Calu3 (cell line): Measurements from ENCODE around the gene RIPOR3. TPM values are rescaled to one million over a fixed set of nuclear protein-coding genes. Genes with fewer than 3 reads are reported as not detected.
"Not testable (repeated sequence)": the region's sequence is repeated elsewhere in the genome, so short reads cannot be mapped to it uniquely, and the experiment has no call there.

Experiments
- BruUV-seq: library from RNA; stranded (reverse); fragments of 400-500 nt; replicated peaks from 2 replicates; lab custom pipeline; 2021; lab: Mats Ljungman, UMichigan
- CTCF ChIA-PET: fragments of 300-600 bp; sonication (Branson Sonifier 250); formaldehyde crosslinking; loops from one replicate; lab custom pipeline; 2022; ENCODE audit warnings: antibody characterized with exemption; lab: Charles Lee
- DNase-seq: peaks from one replicate; pipeline ENCODE4 v3.0.0; 2022
- H3K27ac Mint-ChIP-seq: one replicate; pipeline ENCODE4 v1.8.0; 2022; ENCODE audit warnings: mixed read lengths; ENCODE audit not compliant: unreplicated experiment
- H3K27me3 Mint-ChIP-seq: one replicate; pipeline ENCODE4 v1.8.0; 2022; ENCODE audit warnings: mixed read lengths; ENCODE audit not compliant: unreplicated experiment
- H3K36me3 Mint-ChIP-seq: one replicate; pipeline ENCODE4 v1.8.0; 2022; ENCODE audit warnings: mild to moderate bottlenecking, moderate library complexity, mixed read lengths; ENCODE audit not compliant: insufficient read depth, unreplicated experiment
- H3K4me1 Mint-ChIP-seq: one replicate; pipeline ENCODE4 v1.8.0; 2022; ENCODE audit warnings: mild to moderate bottlenecking, low read depth, mixed read lengths; ENCODE audit not compliant: unreplicated experiment
- H3K4me3 Mint-ChIP-seq: one replicate; pipeline ENCODE4 v1.8.0; 2022; ENCODE audit warnings: mild to moderate bottlenecking, low read depth, moderate library complexity, mixed read lengths; ENCODE audit not compliant: unreplicated experiment
- H3K9me3 Mint-ChIP-seq: one replicate; pipeline ENCODE4 v1.8.0; 2022; ENCODE audit warnings: low read depth, mixed read lengths; ENCODE audit not compliant: unreplicated experiment
- CTCF ChIP-seq: fragments of 200-600 bp; IDR thresholded peaks from one replicate; pipeline ENCODE4 v1.8.0; 2022; ENCODE audit warnings: antibody characterized with exemption; ENCODE audit not compliant: unreplicated experiment
- intact Hi-C: fragments of 100-400 bp; cut with micrococcal nuclease; formaldehyde crosslinking; loops from one replicate; pipeline ENCODE4 v1.10.0; 2022; ENCODE audit not compliant: unreplicated experiment
- total RNA-seq: library from RNA; stranded (reverse); gene quantifications from 2 replicates; pipeline ENCODE4 v1.2.3, GENCODE V29; 2022

RIPOR3 gene
- total RNA-seq, 1 experiment from 2014 or later: 4.0 TPM

GRCh38 chr20:50600281-50600895 lies 91.0 kb downstream of the RIPOR3 start:
- CTCF ChIA-PET: no interaction called here
- no peak for TF ChIP-seq CTCF
- intact Hi-C loops: no loop called here
- Mint-ChIP-seq H3K27ac (no peak overlapping the region), H3K27me3 (peaks cover 20% of the 10 kb centered on the region), H3K4me1 (peaks cover 26% of the 10 kb centered on the region), H3K9me3 (no peaks in the 10 kb centered on the region), H3K36me3 (peaks cover 31% of the 10 kb centered on the region), H3K4me3 (no peak overlapping the region)
- DNase-seq: no peak
- no TSS peak for BruUV-seq

GRCh38 chr20:50598768-50599167 lies 92.6 kb downstream of the RIPOR3 start:
- H3K9me3 Mint-ChIP-seq, H3K4me3 Mint-ChIP-seq, intact Hi-C loops, BruUV-seq, H3K27ac Mint-ChIP-seq, DNase-seq: not testable (repeated sequence)
- H3K36me3 Mint-ChIP-seq: peaks cover 46% of the 10 kb centered on the region
- peaks cover 30% of the 10 kb centered on the region for H3K4me1 Mint-ChIP-seq
- peaks cover 20% of the 10 kb centered on the region for H3K27me3 Mint-ChIP-seq
- CTCF ChIA-PET: interaction anchor here (0.5 to 0.7 kb wide), 3 partner anchors 19 to 96 kb away, joined by 3 to 5 read pairs (median 4); no protein-coding TSS in a partner anchor

GRCh38 chr20:50598074-50598473 lies 93.3 kb downstream of the RIPOR3 start:
- BruUV-seq: no TSS peak
- intact Hi-C loops: no loop called here
- H3K4me3 Mint-ChIP-seq: no peak overlapping the region
- DNase-seq: no peak
- no peak overlapping the region for H3K27ac Mint-ChIP-seq
- CTCF ChIA-PET: interaction anchor here (0.8 kb wide), 1 partner anchor 151 kb away, joined by 3 read pairs; no protein-coding TSS in a partner anchor
- H3K9me3 Mint-ChIP-seq: no peaks in the 10 kb centered on the region
- TF ChIP-seq CTCF: no peak
- peaks cover 30% of the 10 kb centered on the region for H3K4me1 Mint-ChIP-seq
- H3K27me3 Mint-ChIP-seq: peaks cover 20% of the 10 kb centered on the region
- peaks cover 50% of the 10 kb centered on the region for H3K36me3 Mint-ChIP-seq

GRCh38 chr20:50597406-50597969 lies 93.9 kb downstream of the RIPOR3 start:
- intact Hi-C loops: no loop called here
- H3K27ac Mint-ChIP-seq: no peak overlapping the region
- CTCF ChIA-PET: interaction anchor here (0.8 kb wide), 1 partner anchor 152 kb away, joined by 3 read pairs; no protein-coding TSS in a partner anchor
- TF ChIP-seq CTCF: no peak
- no TSS peak for BruUV-seq
- no peak for DNase-seq
- no peaks in the 10 kb centered on the region for H3K9me3 Mint-ChIP-seq
- H3K36me3 Mint-ChIP-seq: peaks cover 53% of the 10 kb centered on the region
- peaks cover 30% of the 10 kb centered on the region for H3K4me1 Mint-ChIP-seq
- peaks cover 20% of the 10 kb centered on the region for H3K27me3 Mint-ChIP-seq
- H3K4me3 Mint-ChIP-seq: no peak overlapping the region

- Mint-ChIP-seq H3K9me3 (no peaks in the 10 kb centered on the region), H3K4me3 (peak overlapping the region; percentile 18), H3K27ac (peak overlapping the region; percentile 46), H3K27me3 (peaks cover 20% of the 10 kb centered on the region), H3K4me1 (peaks cover 30% of the 10 kb centered on the region), H3K36me3 (peaks cover 59% of the 10 kb centered on the region)
- no TSS peak for BruUV-seq
- CTCF ChIA-PET: interaction anchor here (0.6 to 2.1 kb wide), 3 partner anchors 29 to 148 kb away, joined by 5 to 6 read pairs (median 6); no protein-coding TSS in a partner anchor
- no peak for TF ChIP-seq CTCF
- intact Hi-C loops: no loop called here
- DNase-seq: no peak
These were observed 94.7 kb downstream of the RIPOR3 start for GRCh38 chr20:50596694-50597021.
